HG02642 (cell line): ENCODE data around the gene RAB11FIP5.
"Not testable (repeated sequence)": the region's sequence is repeated elsewhere in the genome, so short reads cannot be mapped to it uniquely, and the experiment has no call there.

Experiments
- ATAC-seq: cut with Tn5 transposase; IDR thresholded peaks from one replicate; pipeline ENCODE4 v1.9.1; 2021; ENCODE audit warnings: mild to moderate bottlenecking; ENCODE audit not compliant: unreplicated experiment, poor library complexity

RAB11FIP5 gene

DNA sequence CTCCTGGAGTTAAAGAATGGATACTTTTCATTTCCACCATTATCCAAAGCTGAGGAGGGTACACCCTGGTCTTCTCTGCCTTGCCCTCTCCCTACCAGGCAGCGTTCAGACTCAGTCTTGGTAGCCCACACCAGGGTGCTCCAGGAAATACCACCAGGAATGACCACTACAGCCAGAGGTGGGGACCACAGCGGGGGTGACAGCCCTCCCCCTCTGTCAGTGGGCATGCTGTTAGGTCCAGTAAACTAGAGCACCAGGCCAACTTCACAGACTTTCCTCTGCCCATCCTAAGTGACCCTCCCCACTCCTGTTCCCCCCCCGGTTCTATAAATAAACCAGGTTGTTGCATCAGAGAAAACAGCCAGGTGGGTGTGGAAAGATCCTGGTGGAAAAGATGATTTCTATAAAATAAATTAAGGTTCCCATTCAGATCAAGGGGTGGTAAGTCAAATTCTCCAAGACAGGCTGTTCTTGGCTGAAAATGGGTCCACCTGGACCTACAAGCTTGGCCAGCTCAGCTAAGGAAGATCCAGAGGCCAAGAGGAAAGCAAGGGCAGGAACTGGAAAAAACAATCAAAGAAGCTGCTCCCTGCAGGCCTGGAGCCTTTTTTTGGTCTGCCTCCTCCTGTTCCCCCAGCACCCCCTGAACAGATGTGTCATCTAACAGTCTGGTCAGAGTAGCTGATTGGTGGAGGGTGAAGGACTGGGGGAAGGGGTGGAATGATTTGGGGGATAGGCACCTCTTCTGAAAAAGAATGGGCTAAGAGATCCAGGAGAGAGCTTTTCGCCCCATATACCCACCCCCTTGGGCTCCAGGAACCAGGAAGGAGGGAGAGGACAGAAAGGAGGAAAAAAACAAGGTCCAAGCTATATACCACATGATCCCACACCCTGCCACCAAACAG lies 2.3 kb downstream of the RAB11FIP5 start:
- ATAC-seq = no peak

DNA sequence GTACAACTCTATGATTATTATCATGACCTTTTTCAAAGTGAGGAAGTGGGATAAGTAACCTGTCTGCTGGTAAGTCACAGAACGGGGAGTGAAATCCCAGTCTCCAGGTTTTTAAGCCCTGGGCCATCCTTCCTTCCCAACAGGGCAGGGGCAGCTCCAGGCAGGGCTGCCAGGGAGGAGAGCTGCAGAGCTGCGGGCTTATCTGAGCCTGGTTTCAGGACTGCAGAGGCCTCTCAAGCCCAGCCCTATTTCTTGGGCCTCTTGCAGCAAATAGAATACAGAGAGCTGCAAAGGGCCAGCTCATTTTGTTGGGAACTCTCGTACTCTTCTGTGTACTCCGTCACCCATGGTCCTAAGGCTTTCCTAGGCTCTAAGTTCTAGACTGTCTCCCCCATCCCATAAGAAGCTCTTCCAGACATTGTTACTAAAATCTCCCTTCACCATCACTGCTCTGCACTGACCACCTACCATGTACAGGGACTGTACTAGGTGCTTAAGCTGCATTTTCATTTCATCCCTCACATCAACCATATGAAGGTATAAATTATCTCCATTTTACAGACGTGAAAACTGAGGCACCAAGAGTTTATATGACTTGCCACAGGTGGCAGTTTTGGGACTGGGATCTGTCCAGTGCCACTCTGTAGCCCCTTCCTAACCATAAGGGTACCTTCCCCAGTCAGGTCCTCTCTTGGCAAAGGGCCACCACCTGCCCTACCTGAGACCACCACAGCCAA lies 3.1 kb downstream of the RAB11FIP5 start:
- no peak for ATAC-seq

DNA sequence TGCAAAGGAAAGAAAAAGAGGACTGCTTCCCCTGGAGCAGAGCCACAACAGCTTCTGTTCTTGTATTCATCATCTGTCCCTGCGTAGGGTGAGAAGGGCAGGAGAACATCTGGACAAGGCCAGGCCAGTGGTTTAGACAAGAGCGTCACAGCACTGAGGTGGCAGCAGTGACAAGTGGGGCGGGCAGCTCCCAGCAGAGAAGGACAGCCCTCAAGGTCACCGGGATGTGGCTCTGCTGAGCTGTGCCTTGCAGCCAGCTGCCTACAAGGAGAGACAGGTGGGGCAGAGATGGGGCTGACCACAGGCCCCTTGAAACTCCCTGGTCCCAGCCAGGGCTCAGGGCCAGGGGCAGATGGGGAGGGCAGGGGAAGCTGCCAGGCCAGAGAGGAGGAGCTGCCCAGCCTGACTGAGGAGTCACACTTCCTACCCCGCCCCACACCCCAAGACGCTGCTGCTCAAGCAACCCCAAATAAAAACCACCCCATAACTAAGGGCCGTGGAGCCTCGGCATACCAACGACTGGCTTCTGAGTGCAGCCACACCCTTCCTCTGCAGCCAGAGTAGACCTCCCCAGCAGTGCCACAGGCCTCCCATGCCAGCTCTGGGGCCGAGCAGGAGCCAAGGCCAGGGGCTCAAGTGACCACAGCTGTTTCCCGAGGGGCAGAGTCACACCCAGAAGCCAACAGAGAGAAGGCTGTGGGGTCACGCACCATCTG lies 5.4 kb downstream of the RAB11FIP5 start:
- ATAC-seq = no peak

DNA sequence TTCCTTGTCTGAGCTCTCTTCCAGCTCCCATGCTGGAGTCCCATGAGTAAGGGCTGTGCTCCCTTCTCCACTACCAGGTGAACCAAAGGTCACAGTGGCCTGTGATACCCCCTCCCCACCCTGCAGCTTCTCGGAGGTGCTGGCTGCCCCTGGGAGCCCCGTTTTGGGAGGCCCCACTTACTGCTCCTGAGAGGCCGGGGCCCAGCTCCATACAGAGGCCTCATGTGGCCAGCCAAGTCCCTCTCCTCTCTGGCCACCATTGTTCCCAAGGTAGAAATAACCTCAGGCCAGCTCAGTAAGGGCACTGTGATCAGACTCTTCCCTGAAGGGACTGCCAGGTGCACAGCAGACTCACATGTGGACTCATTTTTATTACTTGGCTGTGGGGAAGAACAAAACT lies 6.0 kb downstream of the RAB11FIP5 start:
- ATAC-seq = no peak

DNA sequence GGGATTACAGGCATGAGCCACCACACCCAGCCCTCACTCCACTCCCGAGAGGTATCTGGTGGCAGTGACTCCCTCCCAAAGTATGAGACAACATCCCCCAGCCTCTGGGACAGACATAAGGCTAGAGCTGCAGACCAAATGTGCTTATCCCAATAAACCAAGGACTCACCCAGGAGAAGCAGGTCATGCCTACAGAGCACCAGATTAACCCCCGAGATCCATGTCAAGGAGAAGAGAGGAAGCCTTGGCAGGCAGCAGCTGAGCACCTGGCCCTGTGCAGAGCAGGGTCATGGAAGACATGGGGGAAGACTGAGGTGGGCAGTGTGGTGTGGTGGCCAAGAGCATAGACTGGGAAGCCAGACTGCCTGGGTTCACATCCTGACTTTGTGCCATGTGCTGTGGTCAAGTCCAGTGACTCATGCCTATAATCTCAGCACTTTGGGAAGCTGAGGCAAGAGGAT lies 7.2 kb downstream of the RAB11FIP5 start:
- no peak for ATAC-seq

DNA sequence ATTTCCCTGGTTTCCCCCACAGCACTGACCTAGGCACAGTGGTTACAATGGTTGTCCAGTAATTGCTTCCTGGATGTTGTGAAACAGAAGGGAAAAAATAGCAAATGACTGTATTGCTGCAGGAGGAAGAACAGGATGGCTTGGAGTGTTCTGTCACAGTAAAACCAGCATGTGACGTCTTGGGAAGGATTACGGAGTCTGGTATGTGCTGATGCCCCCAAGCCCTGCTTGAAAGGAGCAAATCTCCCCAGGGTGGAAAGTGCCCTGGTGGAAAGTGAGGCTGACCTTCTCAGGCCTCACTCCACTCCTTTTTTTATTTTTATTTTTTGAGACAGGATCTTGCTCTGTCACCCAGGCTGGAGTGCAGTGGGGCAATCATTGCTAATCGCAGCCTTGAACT lies 7.8 kb downstream of the RAB11FIP5 start:
- ATAC-seq = no peak

DNA sequence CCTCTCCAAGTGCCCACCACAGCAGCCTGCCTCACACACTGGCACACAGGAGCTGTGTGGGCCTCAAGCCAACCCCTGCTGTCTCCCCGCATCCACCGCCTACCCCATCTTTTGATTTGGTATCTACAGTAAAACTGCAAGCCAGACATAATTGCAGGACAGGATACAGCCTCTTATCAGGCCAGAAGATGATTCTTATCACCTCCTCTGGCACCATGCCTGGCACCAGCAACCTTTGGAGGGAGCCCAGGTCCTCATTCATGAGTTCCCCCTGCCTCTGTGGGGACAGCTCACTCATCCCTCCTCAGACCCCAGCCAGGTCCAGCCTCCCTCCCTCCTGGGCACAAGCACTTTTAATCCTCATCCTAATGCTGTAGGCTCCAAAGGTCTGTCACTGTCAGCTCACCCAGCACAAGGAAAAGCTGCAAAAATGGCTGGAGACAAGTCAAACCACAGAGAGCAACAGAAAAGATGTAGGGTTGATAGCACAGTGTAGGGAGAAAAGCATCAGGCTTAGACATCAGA lies 9.7 kb downstream of the RAB11FIP5 start:
- ATAC-seq = no peak

DNA sequence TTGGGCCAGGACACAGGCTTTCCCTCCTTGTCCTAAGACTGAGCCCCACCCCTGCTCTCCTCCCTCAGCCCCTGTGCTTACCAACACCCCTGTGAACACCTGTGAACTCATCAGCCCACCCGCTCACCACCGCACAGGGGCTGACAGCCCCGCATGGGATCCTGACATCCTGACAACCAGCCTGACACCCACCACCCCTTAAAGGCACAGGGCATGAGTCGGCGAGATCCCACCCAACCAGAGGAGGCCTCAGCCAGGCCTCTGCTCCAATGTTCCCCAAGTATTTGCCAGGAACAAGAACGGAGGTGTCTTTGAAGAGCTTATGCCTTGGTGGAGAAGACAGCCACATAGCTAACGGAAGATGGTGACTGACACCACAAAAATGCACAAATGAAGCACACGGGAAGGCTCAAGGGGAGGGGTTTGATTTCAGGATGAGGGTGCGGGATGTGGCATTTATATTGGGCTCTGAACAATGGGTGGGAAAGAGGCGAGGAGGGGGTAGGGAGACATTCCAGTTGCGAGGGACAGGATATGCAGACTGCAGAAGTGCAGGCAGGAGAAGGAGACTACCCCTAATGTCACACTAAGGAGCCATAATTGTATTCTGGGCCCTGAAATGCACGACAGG lies 11.0 kb downstream of the RAB11FIP5 start:
- ATAC-seq = no peak

DNA sequence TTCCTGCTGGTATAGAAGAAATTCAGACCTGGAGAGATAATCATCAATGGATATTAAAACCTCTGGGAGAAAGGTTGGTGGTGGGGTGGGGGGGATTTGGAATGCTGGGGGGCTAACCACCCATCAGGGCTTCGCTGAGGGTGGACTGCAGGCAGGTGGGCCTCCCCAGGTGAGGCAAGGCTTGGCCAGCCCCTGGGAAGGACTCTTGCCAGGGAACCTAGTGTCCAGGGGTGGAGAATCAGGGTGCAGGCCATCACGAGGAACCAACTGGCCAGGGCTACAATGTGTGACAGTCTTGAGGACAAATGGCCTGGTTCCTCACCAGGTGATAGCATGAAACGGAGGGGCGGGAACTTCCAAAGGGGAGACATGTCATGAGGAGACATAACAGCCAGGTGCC lies 11.8 kb downstream of the RAB11FIP5 start:
- ATAC-seq = no peak

DNA sequence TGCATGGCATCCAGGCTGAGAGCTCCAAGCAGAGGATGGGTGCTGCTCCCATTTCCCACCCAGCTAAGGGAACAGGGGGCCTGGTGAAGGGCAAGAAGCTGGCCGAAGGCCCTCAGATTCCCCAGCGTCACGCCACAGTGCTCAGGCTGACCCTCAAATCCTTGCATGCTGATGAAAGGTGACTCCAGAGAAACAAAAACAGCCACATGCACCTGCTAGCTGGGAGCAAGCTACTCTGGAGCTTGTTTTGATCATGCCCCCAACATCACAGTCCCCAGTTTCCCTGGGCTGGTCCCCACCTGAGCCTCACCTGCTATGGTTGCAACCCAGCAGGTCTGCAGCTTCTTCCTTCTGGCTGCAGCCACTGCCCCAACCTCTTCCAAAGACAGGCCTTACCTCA lies 13.3 kb downstream of the RAB11FIP5 start:
- ATAC-seq = no peak

DNA sequence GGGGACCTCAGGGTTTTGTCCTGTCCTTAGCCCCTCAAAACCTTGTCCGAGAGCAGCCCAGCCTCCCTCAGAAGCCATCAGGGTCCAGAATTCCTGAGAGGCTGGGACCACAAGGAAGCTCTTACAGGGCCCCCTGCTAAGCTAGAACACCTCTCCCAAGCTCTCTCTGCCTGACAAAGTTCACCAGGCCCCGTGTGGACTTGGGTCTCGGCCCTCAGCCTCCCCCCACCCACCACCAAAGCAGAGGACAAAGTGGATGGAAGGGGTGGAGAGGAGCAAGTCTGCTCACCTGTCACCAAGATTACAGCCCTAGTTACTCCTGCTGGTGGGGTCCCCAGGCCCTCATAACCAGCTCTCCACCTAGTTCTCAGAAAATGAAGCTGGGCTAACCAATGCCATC lies 16.8 kb downstream of the RAB11FIP5 start:
- ATAC-seq = no peak

DNA sequence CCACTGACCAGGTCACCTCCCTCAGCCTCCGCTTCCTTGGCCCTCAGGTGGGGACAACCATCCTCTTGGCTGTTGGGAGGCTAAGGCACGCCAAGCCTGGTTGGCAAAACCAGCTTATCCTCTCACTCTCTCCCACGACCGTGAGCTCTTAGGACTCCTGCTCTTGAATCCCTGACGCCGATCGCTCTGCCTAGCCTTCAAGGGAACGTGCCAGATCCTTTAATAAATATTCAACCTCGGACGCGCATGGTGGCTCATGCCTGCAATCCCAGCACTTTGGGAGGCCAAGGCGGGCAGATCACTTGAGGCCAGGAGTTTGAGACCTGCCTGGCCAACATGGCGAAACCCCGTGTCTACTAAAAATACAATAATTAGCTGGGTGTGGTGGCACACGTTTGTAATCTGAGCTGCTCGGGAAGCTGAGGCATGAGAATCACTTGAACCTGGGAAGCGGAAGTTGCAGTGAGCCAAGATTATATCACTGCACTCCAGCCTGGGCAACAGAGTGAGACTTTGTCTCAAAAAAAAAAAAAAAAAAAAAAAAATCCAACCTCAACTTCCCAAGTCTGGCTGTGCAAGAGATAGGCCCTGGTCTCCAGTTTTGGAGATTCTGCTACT lies 19.0 kb downstream of the RAB11FIP5 start:
- not testable (repeated sequence) for ATAC-seq

DNA sequence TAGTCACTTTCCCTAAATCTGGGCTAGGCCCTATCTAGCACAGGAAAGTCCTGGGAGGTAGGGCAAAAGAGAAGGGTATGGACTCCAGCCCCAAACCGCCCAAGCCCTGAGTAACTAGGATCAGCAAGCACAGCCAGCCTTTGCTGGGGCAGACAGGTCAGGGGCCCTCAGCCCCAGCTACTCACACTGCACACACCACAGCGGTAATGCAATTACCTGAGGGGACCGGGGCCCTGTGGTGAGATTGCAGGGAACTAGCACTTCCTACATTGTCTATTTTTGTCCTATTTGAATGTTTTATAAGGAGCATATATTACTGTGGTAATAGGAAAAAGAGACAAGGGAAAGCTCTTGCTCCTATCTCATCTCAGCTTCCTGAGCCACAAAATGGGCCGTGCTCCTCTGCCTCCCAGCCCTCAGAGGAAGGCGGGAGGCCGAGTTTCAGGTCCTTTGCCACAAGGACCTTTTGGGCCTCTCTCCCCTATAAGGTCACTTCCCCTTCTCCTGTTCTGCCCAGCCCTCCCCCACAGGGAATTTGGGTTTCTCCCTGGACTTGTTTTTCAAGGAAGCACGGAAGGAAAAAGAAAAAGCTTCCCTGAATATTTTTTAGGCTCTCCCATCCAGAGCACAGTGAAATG lies 20.5 kb downstream of the RAB11FIP5 start:
- ATAC-seq = no peak

DNA sequence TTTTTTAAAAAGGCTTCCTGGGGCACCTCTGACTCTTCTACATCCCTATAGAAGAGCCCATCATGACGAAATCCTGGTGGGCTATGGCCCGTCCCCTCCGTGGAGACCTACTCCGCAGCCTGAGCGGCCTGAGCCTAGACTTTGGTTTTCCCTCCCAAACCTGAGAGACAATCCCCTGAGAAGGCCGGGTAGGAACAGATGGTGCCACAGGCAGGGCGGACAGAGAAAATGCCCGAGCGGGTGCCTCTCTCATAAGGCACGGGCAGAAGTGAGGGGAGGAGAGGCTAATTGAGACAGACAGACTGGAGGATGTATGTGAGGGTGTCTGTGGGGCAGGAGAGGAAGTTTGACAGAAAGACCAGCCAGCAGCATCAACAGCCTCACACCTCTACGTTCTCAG lies 21.1 kb downstream of the RAB11FIP5 start:
- ATAC-seq = no peak

DNA sequence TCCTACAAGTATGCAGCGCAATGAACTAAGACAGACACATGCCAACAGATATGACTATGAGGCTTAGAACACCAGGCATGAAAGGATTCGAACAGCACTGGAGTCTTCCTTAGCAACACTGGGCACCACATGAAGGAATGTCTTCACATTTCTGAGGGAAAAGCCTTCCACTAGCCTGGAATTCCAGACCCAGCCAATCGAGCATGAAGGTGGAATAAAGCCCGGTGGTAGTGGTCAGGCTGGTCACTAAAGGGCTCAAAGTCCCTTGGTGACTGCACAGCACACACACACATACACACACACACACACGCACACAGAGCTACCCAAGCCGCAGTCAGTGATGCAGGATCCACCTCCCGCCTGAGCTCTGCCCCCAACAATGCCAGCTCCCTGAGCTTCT lies 21.6 kb downstream of the RAB11FIP5 start:
- ATAC-seq = no peak

DNA sequence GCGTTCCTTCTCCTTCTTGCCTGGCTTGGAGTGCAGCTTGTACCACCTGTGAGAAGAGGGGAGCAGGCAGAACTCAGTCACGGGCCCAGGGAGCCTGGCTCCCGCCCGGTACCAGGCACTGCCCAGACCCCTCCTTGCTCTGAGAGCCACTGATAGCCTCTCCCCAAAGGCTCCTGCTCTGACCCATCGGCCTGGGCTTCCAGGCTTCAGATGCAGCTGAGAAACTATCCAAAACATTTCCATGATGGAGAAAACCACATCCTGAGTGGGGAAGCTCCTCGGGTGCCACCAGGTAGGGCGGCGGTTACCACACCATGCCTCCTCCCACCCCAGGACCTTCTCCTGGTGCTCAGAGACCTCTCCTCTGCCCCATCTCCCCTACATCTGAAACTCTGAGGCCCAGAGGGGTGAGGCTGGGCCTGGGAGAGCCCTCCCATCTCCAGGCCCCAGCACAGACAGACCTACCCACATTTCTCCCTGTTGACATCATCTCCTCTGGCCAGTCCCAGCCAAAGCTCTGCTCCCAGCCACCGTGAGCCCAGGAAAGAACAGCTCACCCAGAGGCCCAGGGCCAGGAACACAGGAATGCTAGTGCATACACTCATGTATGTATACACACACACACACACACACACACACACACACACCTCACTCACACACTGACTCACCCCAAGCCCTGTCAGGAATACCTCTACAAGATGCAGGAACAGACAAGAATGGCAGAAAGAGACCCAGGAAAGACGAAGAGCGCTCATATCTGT lies 23.3 kb downstream of the RAB11FIP5 start:
- ATAC-seq = no peak

DNA sequence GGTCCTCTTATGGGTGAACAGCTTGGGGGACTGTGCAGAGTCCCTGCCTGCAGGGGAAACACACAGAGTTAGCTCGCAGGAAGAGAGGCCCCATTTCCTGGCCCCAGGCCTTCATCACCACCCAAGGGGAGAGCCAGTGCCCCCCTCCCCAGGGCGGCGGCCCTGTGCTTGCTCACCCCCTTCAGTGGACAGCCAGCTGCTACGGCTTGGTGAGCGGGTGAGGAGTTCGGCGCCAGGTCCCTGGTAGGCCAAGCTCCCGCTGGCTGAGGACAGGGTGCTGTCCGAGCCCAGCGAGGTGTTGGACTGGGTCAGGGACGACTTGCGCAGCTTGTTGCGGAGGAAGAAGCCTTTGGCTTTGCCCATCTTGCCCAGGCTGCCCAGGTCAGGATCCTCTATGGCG lies 24.0 kb downstream of the RAB11FIP5 start:
- no peak for ATAC-seq

DNA sequence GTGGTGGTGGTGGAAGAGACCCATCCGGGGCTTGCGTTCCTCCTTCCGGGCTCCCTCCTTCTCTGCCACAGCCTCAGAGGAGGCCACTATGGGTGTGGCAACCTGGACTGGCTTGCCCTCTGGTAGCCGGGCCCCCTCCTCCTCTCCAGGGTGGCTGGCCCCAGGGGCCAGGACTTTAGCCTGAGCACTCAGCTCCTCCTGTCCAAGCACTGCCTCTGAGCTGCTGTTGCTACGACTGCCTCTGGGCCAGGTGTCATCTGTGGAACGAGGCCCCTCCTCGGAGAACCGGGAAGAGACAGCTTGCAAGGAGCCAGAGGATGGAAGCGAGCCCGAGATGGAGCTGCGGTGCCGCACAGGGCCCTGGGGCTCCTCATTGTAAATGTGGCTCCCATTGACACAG lies 24.5 kb downstream of the RAB11FIP5 start:
- ATAC-seq = no peak

DNA sequence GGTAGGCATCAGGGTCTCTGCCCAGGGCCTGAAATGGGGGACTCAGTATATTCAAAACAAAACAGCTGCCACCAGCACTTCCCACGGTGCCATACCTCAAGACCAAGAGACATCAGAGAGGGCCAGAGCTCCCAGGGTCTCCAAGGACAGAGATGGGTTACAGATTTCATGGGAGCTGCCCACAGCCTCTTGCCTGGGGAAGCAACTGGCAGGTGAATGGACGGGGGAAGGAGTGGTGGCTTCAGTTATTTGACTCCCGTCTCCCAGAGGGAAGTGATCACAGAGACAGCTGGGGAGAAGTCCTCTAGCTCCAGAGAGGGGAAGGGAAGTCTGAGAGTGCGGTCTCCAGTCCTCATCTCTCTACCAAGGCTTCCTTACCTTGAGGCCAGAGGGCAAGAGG lies 25.4 kb downstream of the RAB11FIP5 start:
- no peak for ATAC-seq
